Posterior vena cava (tissue), 2 donors: ENCODE data around the gene SYNPR. TPM values are rescaled to one million over a fixed set of nuclear protein-coding genes. Genes with fewer than 3 reads are reported as not detected.

Experiments
- DNase-seq: peaks from one replicate; pipeline ENCODE4 v3.0.0-alpha.2; 2020; ENCODE audit warnings: low spot score
- intact Hi-C, 2 donors: fragments of 100-400 bp; cut with DNase I; formaldehyde crosslinking; loops; one replicate each; pipeline versions ENCODE4 v1.14.1 to v1.14.2; 2022 to 2023
- total RNA-seq, 2 donors: library from RNA; stranded (reverse); fragmentation: NEBNext Ultra II Directional; extraction: Animal tissue kit (Norgen Biotek cat#: 25700); gene quantifications; one replicate each; pipeline ENCODE4 v1.2.1, GENCODE V29; 2021
- donor health status: DM: yes; HTN: yes; CAD: no.
- donor health status: DM: yes; HTN: yes; CAD: no.

The SYNPR gene
- total RNA-seq, 2 donors from 2014 or later = not detected

GRCh38 chr3:63508305-63508704, 230.2 kb downstream of the SYNPR start:
- intact Hi-C loops = loop anchor here in 1 of 2 donors (2.0 kb wide), 1 partner anchor 60 kb away; no protein-coding TSS in a partner anchor
- no peak for DNase-seq

GRCh38 chr3:63508771-63509170, 230.7 kb downstream of the SYNPR start:
- intact Hi-C loops = loop anchor here in 1 of 2 donors (2.0 kb wide), 1 partner anchor 60 kb away; no protein-coding TSS in a partner anchor
- DNase-seq = no peak

DNA sequence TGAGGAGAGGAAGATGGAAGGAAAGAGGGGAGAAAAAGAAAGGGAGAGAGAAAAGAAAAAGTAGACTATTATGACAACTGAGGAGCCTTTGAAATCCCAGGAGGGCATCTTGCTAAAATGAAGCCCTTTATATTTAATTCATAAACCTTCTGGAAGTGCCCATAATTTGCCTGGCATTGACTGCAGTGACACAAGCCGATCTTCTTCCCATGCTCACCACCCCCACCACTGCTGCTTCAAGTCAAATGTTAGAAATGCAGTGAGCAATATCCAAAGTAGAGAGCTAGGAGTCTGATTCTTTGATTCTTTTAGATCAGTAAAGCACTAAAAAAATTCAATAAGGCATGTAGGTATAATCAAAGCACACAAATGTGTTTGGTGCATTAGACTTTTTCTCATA, 235.7 kb downstream of the SYNPR start:
- DNase-seq = no peak
- intact Hi-C loops = no loop called here

GRCh38 chr3:63514678-63515077, 236.6 kb downstream of the SYNPR start:
- DNase-seq = no peak
- intact Hi-C loops = no loop called here

DNA sequence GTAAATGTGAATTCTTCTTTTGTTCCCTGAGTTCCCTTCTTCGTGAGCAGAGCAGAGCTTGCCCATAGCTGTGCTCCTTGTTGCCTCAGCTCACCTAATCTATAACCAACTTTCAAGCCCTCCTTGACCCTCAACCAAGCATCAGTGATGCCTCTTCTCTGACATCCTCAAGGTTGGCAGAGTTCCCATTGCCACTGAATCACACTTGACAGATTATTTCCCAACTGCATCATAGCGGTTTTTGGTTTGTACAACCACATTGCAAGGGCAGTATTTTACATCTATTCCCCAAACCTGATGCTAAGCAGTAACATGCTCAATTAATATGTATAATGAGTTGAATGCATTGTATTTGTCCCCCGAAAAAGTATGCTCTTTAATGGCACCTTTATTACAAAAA, 241.3 kb downstream of the SYNPR start:
- intact Hi-C loops = no loop called here
- no peak for DNase-seq

DNA sequence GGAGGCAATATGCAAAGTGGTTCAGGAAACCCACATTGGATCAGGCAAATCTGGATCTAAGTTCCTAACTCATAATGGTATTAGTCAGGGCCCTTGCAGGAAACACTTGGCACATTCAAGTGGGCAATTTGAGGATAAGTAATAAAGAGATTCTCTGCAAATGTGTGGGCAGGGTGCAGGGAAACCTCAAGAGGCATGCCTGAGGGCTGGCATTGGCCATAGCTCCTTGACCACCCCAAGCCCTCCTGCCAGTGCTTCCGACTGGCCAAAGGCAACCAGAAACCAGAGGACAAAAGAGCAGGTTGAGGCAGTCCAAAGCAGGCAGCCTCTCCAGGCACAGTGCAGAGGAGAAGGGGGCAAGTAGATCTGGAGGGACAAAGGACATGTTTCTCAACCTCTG, 243.5 kb downstream of the SYNPR start:
- intact Hi-C loops = no loop called here
- no peak for DNase-seq

DNA sequence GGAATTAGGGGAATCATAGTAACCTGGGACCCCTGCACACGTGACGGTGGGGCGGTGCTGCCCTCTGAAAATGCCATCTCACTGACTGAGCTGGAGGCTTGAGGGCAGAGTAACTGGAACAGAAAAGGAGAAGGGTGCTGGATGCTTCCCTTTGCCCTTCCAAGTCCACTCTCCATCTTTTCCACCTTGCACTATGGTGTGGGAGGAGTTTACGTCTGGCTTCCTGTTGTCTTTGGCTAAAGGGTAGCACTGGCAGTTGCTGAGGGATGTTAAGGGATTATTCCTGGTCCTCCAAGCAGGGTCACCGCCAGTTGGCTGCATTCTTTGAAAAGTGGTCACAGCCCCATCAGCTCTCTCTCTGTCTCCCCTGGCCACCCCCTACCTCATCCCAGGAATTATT, 245.0 kb downstream of the SYNPR start:
- intact Hi-C loops = no loop called here
- DNase-seq = no peak

GRCh38 chr3:63528325-63529000, 250.4 kb downstream of the SYNPR start:
- intact Hi-C loops = no loop called here

GRCh38 chr3:63532521-63532920, 254.4 kb downstream of the SYNPR start:
- intact Hi-C loops = no loop called here
- DNase-seq = no peak

More at GRCh38 chr3:63528325-63529000, 250.4 kb downstream of the SYNPR start:
- no peak for DNase-seq

DNA sequence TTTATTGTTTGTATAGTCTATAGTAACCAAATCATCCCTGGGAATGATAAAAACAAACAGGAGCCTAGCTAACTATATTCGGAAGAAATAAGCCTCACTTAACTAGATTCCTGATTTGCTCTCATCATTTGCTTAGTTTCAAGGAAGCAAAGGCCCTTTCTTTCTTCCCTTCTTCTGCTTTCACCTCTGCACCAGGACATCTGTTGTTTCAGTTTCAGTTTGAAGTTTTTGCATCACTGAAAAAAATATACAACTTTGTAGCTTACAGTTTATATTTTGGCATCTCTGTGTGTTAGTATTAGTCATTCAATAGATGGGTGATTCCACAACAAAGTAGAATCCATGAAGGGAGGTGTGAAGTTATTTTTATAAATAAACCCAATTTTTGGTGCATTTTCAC, 260.8 kb downstream of the SYNPR start:
- DNase-seq = no peak
- intact Hi-C loops = loop anchor here in 1 of 2 donors (2.0 kb wide), 1 partner anchor 34 kb away; no protein-coding TSS in a partner anchor

DNA sequence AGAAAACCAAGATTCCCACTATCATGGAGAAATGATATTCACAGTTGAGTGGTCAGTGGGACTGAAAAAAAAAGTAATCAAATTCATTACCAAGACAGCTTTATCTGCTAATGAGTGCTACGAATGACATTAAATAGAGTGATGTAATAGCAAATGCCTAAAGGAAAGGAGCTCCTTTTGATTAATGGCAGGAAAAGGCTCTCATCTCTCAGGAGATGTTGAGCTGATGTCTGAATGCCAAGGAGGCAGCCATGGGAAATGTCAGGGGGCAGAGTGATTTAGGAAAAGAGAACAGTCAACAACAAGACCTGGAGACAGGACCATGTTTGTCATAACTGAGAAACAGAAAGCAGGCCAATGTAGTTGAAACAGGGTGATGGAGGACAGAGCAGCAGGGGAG, 277.7 kb downstream of the SYNPR start:
- intact Hi-C loops = no loop called here

GRCh38 chr3:63556401-63556800, 278.3 kb downstream of the SYNPR start:
- intact Hi-C loops = no loop called here
- DNase-seq = no peak

More for the DNA sequence above, 277.7 kb downstream of the SYNPR start:
- no peak for DNase-seq

- DNase-seq = no peak
- intact Hi-C loops = no loop called here
Observed at GRCh38 chr3:63557912-63558311, 279.8 kb downstream of the SYNPR start.

DNA sequence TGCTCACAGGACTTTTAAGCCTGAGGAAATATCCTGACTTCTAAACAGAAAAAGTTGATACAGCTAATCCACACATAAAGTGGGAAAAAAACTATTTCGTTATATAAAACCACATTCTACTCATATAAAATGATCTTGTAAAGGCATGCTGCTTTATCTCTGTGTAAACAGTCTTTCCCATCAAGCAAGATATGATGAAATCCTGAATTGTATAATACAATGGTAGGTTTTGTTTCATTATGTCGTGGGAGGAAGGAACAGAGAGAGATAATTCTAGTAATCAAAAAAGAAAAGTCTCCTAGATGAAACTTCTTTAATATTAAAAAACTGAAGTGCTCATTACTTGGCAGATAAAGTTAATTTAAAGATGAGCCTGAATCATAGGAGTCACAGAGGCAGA, 281.8 kb downstream of the SYNPR start:
- no peak for DNase-seq
- intact Hi-C loops = no loop called here

DNA sequence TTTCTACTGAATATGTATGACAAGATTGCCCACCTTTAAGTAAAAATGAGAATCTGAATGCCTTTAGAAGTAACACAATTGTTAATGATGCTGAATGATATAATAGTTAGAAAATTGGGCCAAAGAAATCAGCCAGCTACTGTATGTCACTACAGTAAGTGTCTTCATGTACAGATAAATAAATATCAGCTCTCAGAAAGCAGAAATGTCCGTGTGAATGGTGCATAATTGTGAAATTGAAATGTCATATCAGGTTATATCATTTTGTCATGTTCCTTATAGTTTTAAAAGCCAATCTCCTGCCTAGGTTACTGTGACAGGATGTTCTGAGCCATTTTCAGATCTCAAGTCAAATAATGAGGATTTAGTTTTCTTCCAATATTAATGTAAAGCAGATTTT, 283.8 kb downstream of the SYNPR start:
- DNase-seq = no peak
- intact Hi-C loops = no loop called here

DNA sequence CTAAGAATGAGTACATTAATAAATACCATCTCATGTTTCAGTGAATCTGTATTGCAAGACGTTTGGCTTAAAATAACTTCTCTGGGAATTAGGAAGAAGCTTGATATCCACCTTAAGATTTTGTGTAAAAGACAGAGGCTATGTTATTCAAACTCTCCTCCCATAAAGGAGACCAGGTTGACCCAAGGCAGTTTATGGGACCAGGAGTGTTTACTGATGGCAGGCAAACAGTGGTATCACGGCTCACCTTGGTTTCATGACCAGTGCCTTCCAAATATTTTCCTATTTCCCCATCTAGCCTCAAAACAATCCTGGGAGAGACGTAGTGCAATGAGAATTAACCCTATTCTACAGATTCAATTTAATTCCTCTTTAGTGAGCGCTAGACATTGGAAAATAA, 284.2 kb downstream of the SYNPR start:
- intact Hi-C loops = no loop called here

DNA sequence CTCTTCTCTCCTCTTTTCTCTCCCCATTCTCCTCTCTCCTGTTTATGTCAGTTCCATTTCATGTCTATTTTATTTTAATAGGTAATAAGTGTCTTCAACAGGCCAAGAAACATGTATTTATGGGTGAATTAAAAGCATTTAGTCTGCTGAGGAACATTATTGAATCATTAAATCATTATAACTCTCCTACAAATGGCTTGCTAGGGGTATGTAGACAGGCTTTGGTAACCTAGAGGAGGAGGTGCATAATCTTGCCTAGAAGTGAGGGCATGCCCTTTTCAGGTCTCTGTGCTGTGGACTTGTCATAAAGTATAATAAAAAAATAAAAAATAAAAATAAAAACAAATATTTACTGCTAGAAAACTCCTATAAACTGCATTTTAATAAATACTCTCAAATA, 285.5 kb downstream of the SYNPR start:
- intact Hi-C loops = no loop called here
- no peak for DNase-seq

More for the DNA sequence above, 284.2 kb downstream of the SYNPR start:
- DNase-seq = no peak

- no peak for DNase-seq
- intact Hi-C loops = no loop called here
Observed at GRCh38 chr3:63565220-63565619, 287.1 kb downstream of the SYNPR start.

- intact Hi-C loops = loop anchor here in 1 of 2 donors (2.0 kb wide), 1 partner anchor 33 kb away; no protein-coding TSS in a partner anchor
- DNase-seq = no peak
Observed at GRCh38 chr3:63571682-63572081, 293.6 kb downstream of the SYNPR start.

DNA sequence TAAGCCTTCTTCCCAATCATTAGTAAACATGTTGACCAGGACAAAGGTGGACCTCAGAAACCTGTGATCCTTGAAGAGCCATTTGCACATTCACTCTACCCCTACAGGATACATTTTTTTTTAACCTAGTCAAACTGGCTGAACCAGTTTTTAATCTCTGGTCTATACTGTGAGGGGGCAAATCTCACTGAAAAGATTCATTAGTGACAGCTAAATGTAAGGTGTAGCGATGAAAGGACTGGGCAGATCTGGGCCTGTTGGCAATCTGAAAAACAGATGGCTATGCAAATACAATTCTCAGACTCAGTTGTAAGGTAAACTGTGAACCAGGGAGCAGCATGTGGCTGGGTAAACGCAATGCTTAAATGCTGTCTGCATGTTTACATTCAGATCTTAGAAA, 298.7 kb downstream of the SYNPR start:
- intact Hi-C loops = no loop called here

GRCh38 chr3:63578858-63579257, 300.8 kb downstream of the SYNPR start:
- DNase-seq = no peak
- intact Hi-C loops = no loop called here

More for the DNA sequence above, 298.7 kb downstream of the SYNPR start:
- DNase-seq = no peak
